Skeletal muscle satellite cell (primary cell): ENCODE measurements around the gene CCDC60.

ENCODE experiments used
- H3K27me3 ChIP-seq: 2 replicates; pipeline ENCODE4 v1.7.0; 2013; ENCODE audit warnings: low read length; ENCODE audit not compliant: control insufficient read depth, insufficient read depth
- H3K36me3 ChIP-seq: 2 replicates; pipeline ENCODE4 v1.7.0; 2013; ENCODE audit warnings: mild to moderate bottlenecking, control low read depth, low read length; ENCODE audit not compliant: insufficient read depth
- H3K4me1 ChIP-seq: 2 replicates; pipeline ENCODE4 v1.7.0; 2013; ENCODE audit warnings: low read length; ENCODE audit not compliant: control insufficient read depth, insufficient read depth
- H3K4me2 ChIP-seq: 2 replicates; pipeline ENCODE4 v1.7.0; 2013; ENCODE audit warnings: mild to moderate bottlenecking, low read length
- H3K4me3 ChIP-seq: 2 replicates; pipeline ENCODE4 v1.7.0; 2013; ENCODE audit warnings: low read length
- H3K9ac ChIP-seq: 2 replicates; pipeline ENCODE4 v1.7.0; 2013; ENCODE audit warnings: mild to moderate bottlenecking, low read depth, low read length, moderate library complexity
- H3K9me3 ChIP-seq: replicated peaks from 2 replicates; pipeline ENCODE4 v1.7.0; 2013; ENCODE audit warnings: mild to moderate bottlenecking, control low read depth, low read length

Gene CCDC60

GRCh38 chr12:119311878-119312277, 22.7 kb upstream of the CCDC60 start:
- no peaks in the 10 kb centered on the region for H3K9me3 ChIP-seq
- no peaks in the 10 kb centered on the region for H3K4me1 ChIP-seq
- H3K36me3 ChIP-seq, result no peaks in the 10 kb centered on the region
- no peak overlapping the region for H3K9ac ChIP-seq
- no peak overlapping the region for H3K4me2 ChIP-seq
- H3K27me3 ChIP-seq, result no peaks in the 10 kb centered on the region
- H3K4me3 ChIP-seq, result no peak overlapping the region

GRCh38 chr12:119312904-119313303, 21.6 kb upstream of the CCDC60 start:
- no peaks in the 10 kb centered on the region for H3K4me1 ChIP-seq

GRCh38 chr12:119314290-119314689, 20.2 kb upstream of the CCDC60 start:
- no peak overlapping the region for H3K9ac ChIP-seq
- no peaks in the 10 kb centered on the region for H3K4me1 ChIP-seq
- H3K9me3 ChIP-seq, result no peaks in the 10 kb centered on the region
- H3K27me3 ChIP-seq, result no peaks in the 10 kb centered on the region
- no peak overlapping the region for H3K4me2 ChIP-seq
- no peaks in the 10 kb centered on the region for H3K36me3 ChIP-seq
- no peak overlapping the region for H3K4me3 ChIP-seq

More at GRCh38 chr12:119312904-119313303, 21.6 kb upstream of the CCDC60 start:
- Histone ChIP-seq H3K9ac (no peak overlapping the region), H3K27me3 (no peaks in the 10 kb centered on the region), H3K4me2 (no peak overlapping the region), H3K9me3 (no peaks in the 10 kb centered on the region), H3K4me3 (no peak overlapping the region), H3K36me3 (no peaks in the 10 kb centered on the region)

- Histone ChIP-seq H3K4me1 (no peaks in the 10 kb centered on the region), H3K9ac (no peak overlapping the region), H3K27me3 (no peaks in the 10 kb centered on the region), H3K4me2 (no peak overlapping the region), H3K36me3 (no peaks in the 10 kb centered on the region), H3K4me3 (no peak overlapping the region), H3K9me3 (no peaks in the 10 kb centered on the region)
Measured at GRCh38 chr12:119319638-119320037, 14.9 kb upstream of the CCDC60 start.

- no peak overlapping the region for H3K4me2 ChIP-seq
- no peaks in the 10 kb centered on the region for H3K9me3 ChIP-seq
- H3K4me3 ChIP-seq, result no peak overlapping the region
- no peaks in the 10 kb centered on the region for H3K4me1 ChIP-seq
- H3K27me3 ChIP-seq, result no peaks in the 10 kb centered on the region
- no peak overlapping the region for H3K9ac ChIP-seq
- no peaks in the 10 kb centered on the region for H3K36me3 ChIP-seq
Measured at GRCh38 chr12:119320678-119321077, 13.9 kb upstream of the CCDC60 start.

GRCh38 chr12:119322301-119322723, 12.2 kb upstream of the CCDC60 start:
- H3K9me3 ChIP-seq, result no peaks in the 10 kb centered on the region
- H3K4me1 ChIP-seq, result no peaks in the 10 kb centered on the region
- H3K4me3 ChIP-seq, result no peak overlapping the region
- H3K27me3 ChIP-seq, result no peaks in the 10 kb centered on the region
- H3K36me3 ChIP-seq, result no peaks in the 10 kb centered on the region
- H3K4me2 ChIP-seq, result no peak overlapping the region
- no peak overlapping the region for H3K9ac ChIP-seq

GRCh38 chr12:119325813-119326212, 8.7 kb upstream of the CCDC60 start:
- Histone ChIP-seq H3K4me3 (no peak overlapping the region), H3K36me3 (no peaks in the 10 kb centered on the region), H3K9me3 (no peaks in the 10 kb centered on the region), H3K9ac (no peak overlapping the region), H3K4me2 (no peak overlapping the region), H3K27me3 (no peaks in the 10 kb centered on the region), H3K4me1 (no peaks in the 10 kb centered on the region)

- H3K9me3 ChIP-seq, result no peaks in the 10 kb centered on the region
- H3K4me1 ChIP-seq, result no peaks in the 10 kb centered on the region
- H3K36me3 ChIP-seq, result no peaks in the 10 kb centered on the region
- H3K4me3 ChIP-seq, result no peak overlapping the region
- no peak overlapping the region for H3K9ac ChIP-seq
- no peaks in the 10 kb centered on the region for H3K27me3 ChIP-seq
- H3K4me2 ChIP-seq, result no peak overlapping the region
Measured at GRCh38 chr12:119326341-119326740, 8.2 kb upstream of the CCDC60 start.

GRCh38 chr12:119327471-119327870, 7.1 kb upstream of the CCDC60 start:
- no peak overlapping the region for H3K4me2 ChIP-seq
- H3K4me1 ChIP-seq, result no peaks in the 10 kb centered on the region
- H3K9ac ChIP-seq, result no peak overlapping the region
- no peaks in the 10 kb centered on the region for H3K9me3 ChIP-seq
- no peaks in the 10 kb centered on the region for H3K36me3 ChIP-seq
- H3K4me3 ChIP-seq, result no peak overlapping the region
- H3K27me3 ChIP-seq, result no peaks in the 10 kb centered on the region

GRCh38 chr12:119328111-119328510, 6.4 kb upstream of the CCDC60 start:
- Histone ChIP-seq H3K9ac (no peak overlapping the region), H3K9me3 (no peaks in the 10 kb centered on the region)

GRCh38 chr12:119338593-119339363, 4.2 kb downstream of the CCDC60 start:
- peaks cover 5% of the 10 kb centered on the region for H3K9me3 ChIP-seq

More at GRCh38 chr12:119328111-119328510, 6.4 kb upstream of the CCDC60 start:
- H3K4me2 ChIP-seq, result no peak overlapping the region
- H3K36me3 ChIP-seq, result no peaks in the 10 kb centered on the region
- no peaks in the 10 kb centered on the region for H3K4me1 ChIP-seq
- no peak overlapping the region for H3K4me3 ChIP-seq
- no peaks in the 10 kb centered on the region for H3K27me3 ChIP-seq

GRCh38 chr12:119340578-119340977, 6.0 kb downstream of the CCDC60 start:
- Histone ChIP-seq H3K4me2 (no peak overlapping the region), H3K9ac (no peak overlapping the region)

More at GRCh38 chr12:119338593-119339363, 4.2 kb downstream of the CCDC60 start:
- no peaks in the 10 kb centered on the region for H3K36me3 ChIP-seq
- no peak overlapping the region for H3K9ac ChIP-seq
- no peak overlapping the region for H3K4me3 ChIP-seq
- H3K4me1 ChIP-seq, result no peaks in the 10 kb centered on the region
- H3K27me3 ChIP-seq, result no peaks in the 10 kb centered on the region
- H3K4me2 ChIP-seq, result no peak overlapping the region

More at GRCh38 chr12:119340578-119340977, 6.0 kb downstream of the CCDC60 start:
- no peak overlapping the region for H3K4me3 ChIP-seq
- H3K27me3 ChIP-seq, result no peaks in the 10 kb centered on the region
- peaks cover 5% of the 10 kb centered on the region for H3K9me3 ChIP-seq
- H3K36me3 ChIP-seq, result no peaks in the 10 kb centered on the region
- H3K4me1 ChIP-seq, result no peaks in the 10 kb centered on the region
